NCI-H2029 (cell line): ENCODE measurements around the gene FIG4.

ENCODE experiments used
- DNase-seq: peaks from one replicate; lab custom pipeline; 2025; lab: John Stamatoyannopoulos, UW

Gene FIG4

DNA sequence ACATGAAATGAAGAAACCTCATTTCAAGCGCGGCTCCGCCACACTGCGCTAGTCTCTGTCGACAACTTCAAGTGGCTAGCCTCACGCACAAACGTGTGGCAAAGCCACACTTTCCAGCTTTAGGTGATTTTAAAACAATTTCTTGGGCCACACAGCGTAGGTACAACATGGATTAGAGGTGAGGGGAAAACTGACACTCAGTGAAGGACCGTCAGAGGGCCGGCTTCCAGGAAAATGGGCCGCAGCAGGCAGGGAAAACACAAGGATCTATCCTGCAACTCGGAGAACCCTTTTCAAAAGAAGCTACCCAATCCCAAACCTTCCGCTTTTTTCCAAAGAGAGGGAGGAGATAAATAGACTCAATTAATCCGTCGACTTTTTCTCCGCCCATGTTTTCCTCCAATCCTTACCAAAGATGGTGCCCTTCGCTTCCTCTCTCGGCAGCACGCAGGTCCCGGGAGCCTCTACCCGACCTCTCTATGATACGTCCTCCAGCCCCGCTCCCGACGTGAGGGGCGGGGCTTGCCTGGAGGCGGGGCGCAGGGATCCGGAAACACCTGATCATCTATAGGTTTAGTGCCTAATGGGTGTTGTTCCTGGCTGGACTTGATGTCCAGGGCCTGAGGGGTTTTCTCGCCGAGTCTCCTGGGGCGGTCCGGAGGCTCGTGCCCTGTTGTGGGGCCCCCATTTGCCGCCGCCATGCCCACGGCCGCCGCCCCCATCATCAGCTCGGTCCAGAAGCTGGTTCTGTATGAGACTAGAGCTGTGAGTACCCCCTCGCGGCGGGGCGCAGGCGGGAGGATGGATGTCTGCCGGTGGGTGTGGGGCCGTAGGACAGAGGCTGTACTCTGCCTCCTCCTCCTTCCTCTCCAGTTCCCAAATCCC, at the start of gene FIG4, which contains the start of gene AK9:
TSS of gene FIG4 (plus strand) at position 560 of the 885 bp plus-strand sequence. CDS start at position 700, 140 bp downstream.
TSS of gene AK9 (minus strand) at position 466 of the 885 bp plus-strand sequence. CDS start 15,457 bp downstream, outside the sequence.
- DNase-seq = peak; percentile 98

- DNase-seq = no peak
These were observed 47.0 kb upstream of the FIG4 start for GRCh38 chr6:109644131-109644530.

DNA sequence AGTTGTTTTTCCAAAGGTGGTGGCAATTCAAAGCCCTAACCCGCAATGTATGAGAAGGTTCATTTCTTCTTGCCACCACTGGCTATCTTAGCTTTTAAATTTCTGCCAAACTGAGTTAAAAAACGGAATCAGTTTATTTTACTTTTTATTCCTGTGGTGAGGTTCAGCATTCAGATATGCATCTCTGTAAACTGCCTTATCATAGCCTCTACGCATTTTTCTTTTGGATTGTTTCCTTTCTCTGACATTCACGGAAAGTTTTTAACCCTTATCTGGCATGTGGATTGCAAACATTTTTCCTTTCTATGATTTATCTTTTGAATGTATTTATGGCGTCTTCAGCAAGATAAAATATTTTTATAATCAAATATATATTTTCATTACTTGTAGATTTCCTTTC, 37.8 kb upstream of the FIG4 start:
- no peak for DNase-seq

- DNase-seq = no peak
These were observed 35.3 kb upstream of the FIG4 start for GRCh38 chr6:109655761-109656262.

- DNase-seq = no peak
These were observed 30.4 kb upstream of the FIG4 start for GRCh38 chr6:109660526-109661320.

GRCh38 chr6:109662192-109662591, 28.9 kb upstream of the FIG4 start:
- no peak for DNase-seq

DNA sequence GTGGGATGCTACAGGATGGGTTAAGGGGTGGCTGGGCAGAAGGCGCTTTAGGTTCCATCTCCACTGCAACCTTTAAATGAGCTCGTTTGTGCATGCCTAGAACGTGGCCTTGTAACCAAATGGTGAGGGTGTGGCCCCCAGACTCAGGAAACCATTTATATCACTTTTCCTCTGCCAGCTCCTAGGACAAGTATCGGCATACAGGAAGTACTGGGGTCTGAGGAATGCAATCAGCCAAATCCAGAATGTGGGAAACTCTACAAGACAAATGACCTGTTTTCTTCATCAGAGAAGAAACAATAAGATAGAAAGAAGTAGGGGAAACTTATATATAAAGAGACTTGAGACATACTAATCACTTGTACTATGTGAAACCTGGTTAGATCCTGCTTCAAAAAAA, 21.3 kb upstream of the FIG4 start:
- DNase-seq = no peak

GRCh38 chr6:109671733-109672132, 19.4 kb upstream of the FIG4 start:
- no peak for DNase-seq

GRCh38 chr6:109672175-109672574, 18.9 kb upstream of the FIG4 start:
- no peak for DNase-seq

GRCh38 chr6:109672839-109673238, 18.3 kb upstream of the FIG4 start:
- no peak for DNase-seq

DNA sequence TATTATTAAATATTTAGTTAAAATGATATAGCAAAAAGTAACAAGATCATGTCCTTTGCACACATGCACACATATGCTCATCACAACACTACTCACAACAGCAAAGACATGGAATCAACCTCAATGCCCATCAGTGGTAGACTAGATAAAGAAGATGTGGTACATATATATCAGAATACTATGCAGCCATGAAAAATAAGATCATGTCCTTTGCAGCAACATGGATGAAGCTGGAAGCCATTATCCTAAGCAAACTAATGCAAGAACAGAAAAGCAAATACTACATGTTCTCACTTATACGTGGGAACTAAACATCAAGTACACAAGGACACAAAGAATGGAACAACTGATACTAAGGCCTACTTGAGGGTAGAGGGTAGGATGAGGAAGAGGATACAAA, 14.4 kb upstream of the FIG4 start:
- DNase-seq = no peak

DNA sequence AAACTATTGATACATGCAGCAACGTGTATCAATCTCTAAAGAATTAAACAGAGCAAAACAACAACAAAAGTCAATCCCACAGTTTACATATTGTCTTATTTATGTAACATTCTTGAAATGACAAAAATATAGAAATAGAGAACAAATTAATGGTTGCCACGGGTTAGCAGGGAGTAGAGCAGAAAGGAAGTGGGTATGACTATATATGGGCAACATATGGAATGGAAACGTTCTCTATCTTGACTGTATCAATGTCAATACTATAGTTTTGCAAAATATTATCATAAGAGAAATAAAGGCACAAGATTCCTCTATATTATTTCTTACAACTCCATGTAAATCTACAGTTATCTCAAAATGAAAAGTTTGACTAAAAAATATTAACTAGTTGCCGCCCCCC, 12.9 kb upstream of the FIG4 start:
- no peak for DNase-seq

DNA sequence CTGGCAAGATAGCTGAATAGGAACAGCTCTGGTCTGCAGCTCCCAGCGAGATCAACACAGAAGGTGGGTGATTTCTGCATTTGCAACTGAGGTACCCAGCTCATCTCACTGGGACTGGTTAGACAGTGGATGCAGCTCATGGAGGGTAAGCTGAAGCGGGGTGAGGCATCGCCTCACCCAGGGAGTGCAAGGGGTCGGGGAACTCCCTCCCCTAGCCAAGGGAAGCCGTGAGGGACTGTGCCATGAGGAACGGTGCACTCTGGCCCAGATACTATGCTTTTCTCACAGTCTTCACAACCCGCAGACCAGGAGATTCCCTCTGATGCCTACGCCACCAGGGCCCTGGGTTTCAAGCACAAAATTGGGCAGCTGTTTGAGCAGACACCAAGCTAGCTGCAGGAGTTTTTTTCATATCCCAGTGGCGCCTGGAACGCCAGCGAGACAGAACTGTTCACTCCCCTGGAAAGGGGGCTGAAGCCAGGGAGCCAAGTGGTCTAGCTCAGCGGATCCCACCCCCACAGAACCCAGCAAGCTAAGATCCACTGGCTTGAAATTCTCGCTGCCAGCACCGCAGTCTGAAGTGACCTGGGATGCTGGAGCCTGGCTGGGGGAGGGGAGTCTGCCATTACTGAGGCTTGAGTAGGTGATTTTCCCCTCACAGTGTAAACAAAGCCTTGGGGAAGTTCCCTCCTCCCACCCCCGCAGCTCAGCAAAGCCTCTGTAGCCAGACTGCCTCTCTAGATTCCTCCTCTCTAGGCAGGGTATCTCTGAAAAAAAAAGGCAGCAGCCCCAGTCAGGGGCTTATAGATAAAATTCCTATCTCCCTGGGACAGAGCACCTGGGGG, 12.2 kb upstream of the FIG4 start:
- DNase-seq = peak; percentile 75

DNA sequence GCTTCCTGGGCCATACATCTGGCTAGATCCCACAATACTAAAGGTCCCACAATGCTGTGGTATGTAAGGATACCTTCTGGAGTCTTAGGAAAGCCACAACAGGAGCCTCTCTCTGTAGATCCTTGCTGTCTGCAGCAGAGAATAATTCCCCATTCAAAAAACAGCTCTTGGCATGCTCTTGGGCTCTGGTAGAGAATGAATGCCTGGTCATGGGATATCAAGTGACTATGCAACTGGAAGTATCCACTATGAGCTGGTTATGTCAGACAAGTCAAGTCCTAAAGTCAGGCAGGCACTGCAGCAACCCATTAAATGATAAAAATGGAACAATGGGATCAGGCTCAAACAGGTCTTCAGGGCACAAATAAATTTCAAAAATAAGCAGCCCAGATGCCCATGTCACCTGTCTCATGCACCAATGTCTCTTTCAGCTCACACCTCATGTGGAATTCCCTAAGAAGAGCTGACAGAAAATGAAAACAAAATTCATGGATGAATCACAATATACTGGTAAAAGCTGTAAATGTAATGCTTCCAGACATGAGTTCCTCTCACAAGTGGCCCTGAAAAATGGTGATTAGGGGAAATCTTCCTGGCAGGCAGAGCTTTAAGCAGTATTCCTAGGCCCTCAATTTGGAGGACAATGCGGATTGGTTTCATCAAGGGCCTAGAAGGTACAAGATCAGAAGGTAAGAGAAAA, 4.4 kb upstream of the FIG4 start:
- DNase-seq = no peak

- DNase-seq = peak; percentile 79
These were observed 3.8 kb upstream of the FIG4 start for GRCh38 chr6:109687271-109687761.

DNA sequence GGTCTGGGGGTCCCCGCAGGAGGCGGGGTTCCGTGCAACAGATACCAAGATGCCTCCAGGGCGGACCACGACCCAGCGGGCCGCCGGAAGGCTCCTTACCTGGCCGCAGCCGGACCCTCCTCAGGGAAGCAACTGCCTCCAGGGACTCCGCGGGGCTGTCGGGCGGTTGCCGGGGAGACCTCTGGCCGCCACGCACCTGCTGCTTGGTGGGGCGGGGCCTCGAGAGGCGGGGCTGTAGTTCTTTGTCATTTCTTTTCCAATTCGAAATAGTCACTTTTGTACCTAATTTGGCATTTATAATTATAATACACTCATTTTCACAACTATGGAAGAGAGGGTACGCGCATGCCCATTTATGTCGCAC, 741 bp upstream of the FIG4 start:
- peak; percentile 72 for DNase-seq

DNA sequence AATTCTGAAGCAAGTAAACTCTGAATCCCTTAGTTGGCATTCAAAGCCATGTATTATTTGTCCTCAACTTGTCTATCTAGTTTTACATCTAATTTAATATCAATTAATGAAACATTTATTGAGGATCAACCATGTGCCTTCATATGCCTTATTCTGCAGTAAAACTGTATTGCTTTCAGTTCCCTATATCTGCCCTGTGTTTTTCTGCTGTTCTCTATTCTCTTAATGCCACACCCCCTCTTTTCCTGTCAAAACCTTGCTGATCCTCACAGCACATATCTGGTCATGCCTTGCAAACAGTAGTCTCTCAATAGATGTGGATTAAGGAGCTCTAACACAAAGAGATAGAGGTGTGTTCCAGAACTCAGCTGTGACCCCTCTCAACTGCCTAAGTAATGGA, 2.0 kb downstream of the FIG4 start:
- no peak for DNase-seq

DNA sequence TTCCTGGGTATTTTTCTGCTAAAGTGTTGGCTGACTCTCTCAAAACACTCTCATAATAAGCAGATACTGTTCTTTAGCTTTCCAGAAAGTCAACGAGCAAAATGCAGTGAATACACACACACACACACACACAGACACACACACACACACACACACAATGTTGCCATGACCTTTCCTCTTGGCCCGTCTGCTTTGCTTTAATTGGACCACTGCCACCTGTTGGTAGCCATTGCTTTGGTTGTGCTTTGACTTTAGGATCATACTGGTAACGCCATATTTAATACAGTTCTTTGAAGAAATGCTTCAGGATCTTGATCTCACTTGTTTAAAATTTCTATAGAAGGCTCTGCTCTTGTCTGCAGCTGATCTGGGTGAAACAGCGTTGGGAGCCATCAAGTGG, 4.4 kb downstream of the FIG4 start:
- peak; percentile 38 for DNase-seq

DNA sequence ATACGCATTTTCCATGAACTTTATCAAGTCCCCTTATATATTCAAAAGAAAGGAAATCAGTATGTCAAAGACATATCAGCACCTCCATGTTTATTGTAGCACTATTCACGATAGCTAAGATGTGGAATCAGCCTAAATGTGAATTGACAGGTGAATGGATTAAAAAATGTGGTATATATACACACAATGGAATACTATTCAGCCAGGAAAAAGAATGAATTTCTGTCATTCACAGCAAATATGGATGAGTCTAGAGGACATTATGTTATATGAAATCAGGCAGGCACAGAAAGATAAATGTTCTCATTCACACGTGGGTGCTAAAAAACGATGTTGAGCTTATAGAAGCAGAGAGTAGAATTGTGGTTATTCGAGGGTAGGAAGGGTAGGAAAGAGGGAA, 5.3 kb downstream of the FIG4 start:
- no peak for DNase-seq

DNA sequence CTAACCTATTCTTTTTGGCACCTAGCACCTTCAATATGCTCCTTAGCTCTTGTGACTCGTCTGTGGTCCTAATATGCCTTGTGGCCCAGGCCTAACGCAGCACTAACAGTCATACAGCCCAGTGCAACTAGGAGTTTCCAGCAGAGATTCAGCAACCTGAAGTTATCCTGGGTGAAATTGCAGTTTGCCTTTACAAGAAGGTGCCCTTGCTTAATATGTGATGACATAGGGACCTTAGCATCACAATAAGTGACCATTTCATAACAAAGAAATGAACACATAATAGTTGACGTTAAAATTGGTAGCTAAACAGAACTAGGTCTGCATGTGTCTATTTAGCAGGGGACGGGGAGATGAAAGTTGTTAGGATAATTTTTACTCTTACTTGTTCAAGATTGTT, 10.1 kb downstream of the FIG4 start:
- no peak for DNase-seq

DNA sequence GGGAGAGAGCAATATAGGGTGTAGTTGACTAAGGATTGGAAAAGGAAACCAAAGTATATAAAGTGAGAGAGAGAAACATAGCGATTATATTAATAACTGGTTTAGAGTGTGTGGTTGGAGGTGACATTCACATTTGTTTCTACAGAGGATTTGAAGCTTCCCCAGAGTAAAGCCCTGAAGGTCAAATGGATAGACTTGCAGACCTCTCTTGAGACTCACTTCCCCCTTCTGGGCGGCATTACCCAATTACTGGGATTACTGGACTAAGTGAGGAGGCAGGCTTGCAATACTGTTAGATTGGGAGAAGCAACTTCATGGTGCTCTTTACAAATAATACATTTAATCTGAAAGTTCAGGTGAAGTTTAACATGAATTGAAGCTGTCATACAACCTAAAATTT, 10.7 kb downstream of the FIG4 start:
- no peak for DNase-seq
